ENCODE results near the gene VPS37D.

Gene VPS37D

GRCh38 chr7:73628504-73628903 lies 39.1 kb upstream of the VPS37D start:
- Histone ChIP-seq H3K36me3 (no peaks in the 10 kb centered on the region), H3K27ac (no peak overlapping the region), H3K27me3 (peaks cover 90% of the 10 kb centered on the region), H3K4me3 (ENCODE audit: low read depth in 1 of 2, low read length in 1 of 2) (no peak overlapping the region), H3K4me1 (ENCODE audit: control insufficient read depth in 1 of 2, insufficient read depth in 1 of 2, low read depth in 1 of 2, low read length in 1 of 2) (peaks cover 0 to 11% of the 10 kb centered on the region in 2 experiments), H3K9me3 (no peaks in the 10 kb centered on the region)
- no peak for TF ChIP-seq CTCF (IDR thresholded peaks at IDR 0.05)

GRCh38 chr7:73631558-73631957 lies 36.1 kb upstream of the VPS37D start:
- Histone ChIP-seq H3K9me3 (no peaks in the 10 kb centered on the region), H3K4me1 (ENCODE audit: control insufficient read depth in 1 of 2, insufficient read depth in 1 of 2, low read depth in 1 of 2, low read length in 1 of 2) (no peaks in the 10 kb centered on the region), H3K36me3 (no peaks in the 10 kb centered on the region), H3K27me3 (peaks cover 81% of the 10 kb centered on the region), H3K27ac (no peak overlapping the region), H3K4me3 (ENCODE audit: low read depth in 1 of 2, low read length in 1 of 2) (no peak overlapping the region)
- no peak for TF ChIP-seq CTCF (IDR thresholded peaks at IDR 0.05)

- peaks cover 64% of the 10 kb centered on the region for H3K27me3 ChIP-seq
- H3K4me1 ChIP-seq (ENCODE audit: control insufficient read depth in 1 of 2, insufficient read depth in 1 of 2, low read depth in 1 of 2, low read length in 1 of 2): no peaks in the 10 kb centered on the region
- no peak overlapping the region for H3K4me3 ChIP-seq (ENCODE audit: low read depth in 1 of 2, low read length in 1 of 2)
- H3K9me3 ChIP-seq: no peaks in the 10 kb centered on the region
- H3K36me3 ChIP-seq: no peaks in the 10 kb centered on the region
- H3K27ac ChIP-seq: no peak overlapping the region
- no peak for TF ChIP-seq CTCF (IDR thresholded peaks at IDR 0.05)
These were observed 34.3 kb upstream of the VPS37D start for GRCh38 chr7:73633323-73633722.

- Histone ChIP-seq H3K36me3 (no peaks in the 10 kb centered on the region), H3K9me3 (no peaks in the 10 kb centered on the region), H3K4me3 (ENCODE audit: low read depth in 1 of 2, low read length in 1 of 2) (no peak overlapping the region), H3K27ac (no peak overlapping the region), H3K27me3 (peaks cover 59% of the 10 kb centered on the region), H3K4me1 (ENCODE audit: control insufficient read depth in 1 of 2, insufficient read depth in 1 of 2, low read depth in 1 of 2, low read length in 1 of 2) (no peaks in the 10 kb centered on the region)
- TF ChIP-seq CTCF (IDR thresholded peaks at IDR 0.05): no peak
These were observed 33.8 kb upstream of the VPS37D start for GRCh38 chr7:73633844-73634243.

GRCh38 chr7:73635428-73636200 lies 32.0 kb upstream of the VPS37D start:
- no peaks in the 10 kb centered on the region for H3K36me3 ChIP-seq
- no peaks in the 10 kb centered on the region for H3K9me3 ChIP-seq
- H3K4me3 ChIP-seq (ENCODE audit: low read depth in 1 of 2, low read length in 1 of 2): no peak overlapping the region
- H3K4me1 ChIP-seq (ENCODE audit: control insufficient read depth in 1 of 2, insufficient read depth in 1 of 2, low read depth in 1 of 2, low read length in 1 of 2): no peaks in the 10 kb centered on the region
- TF ChIP-seq CTCF (IDR thresholded peaks at IDR 0.05): no peak
- H3K27me3 ChIP-seq: peaks cover 46% of the 10 kb centered on the region
- H3K27ac ChIP-seq: no peak overlapping the region

Measured in neutrophil (primary cell).